GM19468 (cell line): ENCODE data around the gene PRSS58.

Experiments
- ATAC-seq: cut with Tn5 transposase; IDR thresholded peaks from one replicate; pipeline ENCODE4 v1.9.1; 2021; ENCODE audit warnings: mild to moderate bottlenecking, moderate library complexity, moderate number of reproducible peaks; ENCODE audit not compliant: unreplicated experiment; ENCODE audit errors: extremely low read depth

Gene PRSS58, protein sequence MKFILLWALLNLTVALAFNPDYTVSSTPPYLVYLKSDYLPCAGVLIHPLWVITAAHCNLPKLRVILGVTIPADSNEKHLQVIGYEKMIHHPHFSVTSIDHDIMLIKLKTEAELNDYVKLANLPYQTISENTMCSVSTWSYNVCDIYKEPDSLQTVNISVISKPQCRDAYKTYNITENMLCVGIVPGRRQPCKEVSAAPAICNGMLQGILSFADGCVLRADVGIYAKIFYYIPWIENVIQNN

GRCh38 chr7:142257958-142258357, at the start of gene PRSS58:
Gene PRSS58, minus strand, starts transcription at chr7:142258058. Its CDS starts 351 bp downstream, at chr7:142257707.
- ATAC-seq, result no peak

- ATAC-seq, result no peak
These were observed 49.5 kb upstream of the PRSS58 start for GRCh38 chr7:142307246-142307900.

- ATAC-seq, result no peak
These were observed 45.8 kb upstream of the PRSS58 start for GRCh38 chr7:142303650-142304049.

- ATAC-seq, result no peak
These were observed 44.2 kb upstream of the PRSS58 start for GRCh38 chr7:142301923-142302550.

DNA sequence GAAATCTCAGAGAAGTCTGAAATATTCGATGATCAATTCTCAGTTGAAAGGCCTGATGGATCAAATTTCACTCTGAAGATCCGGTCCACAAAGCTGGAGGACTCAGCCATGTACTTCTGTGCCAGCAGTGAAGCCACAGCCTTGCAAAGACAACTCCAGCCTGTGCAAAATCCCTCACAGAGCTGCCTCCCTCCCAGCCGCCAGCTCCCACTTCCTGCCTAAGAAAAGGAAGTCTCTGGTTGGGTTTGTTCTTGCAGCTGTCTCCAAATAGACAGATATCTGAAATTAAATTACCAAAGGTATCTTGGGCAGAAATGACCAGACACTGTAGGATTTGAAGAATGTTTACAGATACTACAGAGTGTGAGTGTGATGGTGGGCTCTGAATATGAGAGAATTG, 43.4 kb upstream of the PRSS58 start:
- ATAC-seq, result no peak

DNA sequence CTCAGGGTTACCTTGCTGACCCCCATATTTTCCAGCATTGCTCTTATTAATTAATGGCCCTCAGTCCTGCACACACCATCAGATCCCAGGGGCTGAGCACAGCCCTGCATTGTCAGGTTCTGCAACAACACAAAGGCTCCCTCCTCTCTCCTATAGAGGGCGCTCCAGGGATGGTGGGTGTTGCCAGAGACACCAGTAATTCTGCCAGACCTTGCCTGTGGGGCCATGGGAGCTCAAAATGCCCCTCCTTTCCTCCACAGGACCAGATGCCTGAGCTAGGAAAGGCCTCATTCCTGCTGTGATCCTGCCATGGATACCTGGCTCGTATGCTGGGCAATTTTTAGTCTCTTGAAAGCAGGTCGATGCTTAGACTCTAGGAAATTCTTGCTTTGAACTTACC, 42.8 kb upstream of the PRSS58 start:
- ATAC-seq, result no peak

DNA sequence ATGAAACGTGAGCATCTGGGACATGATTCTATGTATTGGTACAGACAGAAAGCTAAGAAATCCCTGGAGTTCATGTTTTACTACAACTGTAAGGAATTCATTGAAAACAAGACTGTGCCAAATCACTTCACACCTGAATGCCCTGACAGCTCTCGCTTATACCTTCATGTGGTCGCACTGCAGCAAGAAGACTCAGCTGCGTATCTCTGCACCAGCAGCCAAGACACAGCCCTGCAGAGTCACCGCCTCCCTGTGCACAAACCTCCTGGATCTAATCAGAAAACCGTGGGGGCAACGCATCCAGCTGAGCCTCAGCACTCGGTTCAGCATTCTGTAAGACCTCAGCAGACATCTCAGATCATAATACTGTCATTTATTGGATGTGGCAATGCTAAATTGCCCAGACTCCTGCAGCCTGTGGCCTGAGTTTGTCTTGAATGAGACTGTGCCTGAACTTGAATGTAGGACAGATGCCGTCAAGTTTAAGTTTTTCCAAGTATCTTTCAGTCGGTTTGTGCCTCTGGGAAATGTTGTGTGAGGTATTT, 41.5 kb upstream of the PRSS58 start:
- no peak for ATAC-seq

- no peak for ATAC-seq
These were observed 40.8 kb upstream of the PRSS58 start for GRCh38 chr7:142298627-142299026.

GRCh38 chr7:142298009-142298408, 40.2 kb upstream of the PRSS58 start:
- ATAC-seq, result no peak

DNA sequence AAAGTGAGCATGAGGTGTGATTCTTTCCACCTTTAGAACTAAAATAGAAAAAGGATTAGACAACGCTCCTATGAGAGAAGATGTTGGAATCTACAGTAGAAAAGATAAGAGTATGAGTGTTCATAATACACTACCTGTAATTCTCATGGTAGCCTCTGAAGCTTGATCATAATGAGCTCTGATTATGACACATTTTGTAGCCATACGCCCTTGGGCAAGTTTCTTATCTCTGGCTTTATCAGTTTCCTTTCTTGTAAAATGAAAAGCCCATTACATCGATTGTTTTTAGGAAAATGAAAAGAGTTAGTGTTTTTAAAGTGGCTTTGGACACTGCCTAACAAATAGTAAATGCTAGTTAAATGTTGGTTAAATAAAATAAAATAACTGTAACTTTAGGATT, 22.4 kb upstream of the PRSS58 start:
- ATAC-seq, result no peak

GRCh38 chr7:142279601-142280000, 21.7 kb upstream of the PRSS58 start:
- no peak for ATAC-seq

DNA sequence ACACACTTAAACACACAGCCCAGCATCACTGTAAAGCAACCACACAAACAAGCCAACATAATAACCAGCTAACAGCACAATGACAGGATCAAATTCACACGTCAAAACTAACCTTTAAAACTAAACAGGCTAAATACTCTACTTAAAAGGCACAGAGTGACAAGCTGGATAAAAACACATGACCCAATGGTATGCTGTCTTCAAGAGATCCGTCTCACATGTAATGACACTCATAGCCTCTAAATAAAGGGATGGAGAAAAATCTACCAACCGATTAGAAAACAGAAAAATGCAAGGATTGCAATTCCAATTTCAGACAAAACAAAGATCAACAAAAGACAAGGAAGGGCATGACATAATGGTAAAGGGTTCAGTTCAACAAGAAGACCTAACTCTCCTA, 17.2 kb upstream of the PRSS58 start:
- no peak for ATAC-seq

DNA sequence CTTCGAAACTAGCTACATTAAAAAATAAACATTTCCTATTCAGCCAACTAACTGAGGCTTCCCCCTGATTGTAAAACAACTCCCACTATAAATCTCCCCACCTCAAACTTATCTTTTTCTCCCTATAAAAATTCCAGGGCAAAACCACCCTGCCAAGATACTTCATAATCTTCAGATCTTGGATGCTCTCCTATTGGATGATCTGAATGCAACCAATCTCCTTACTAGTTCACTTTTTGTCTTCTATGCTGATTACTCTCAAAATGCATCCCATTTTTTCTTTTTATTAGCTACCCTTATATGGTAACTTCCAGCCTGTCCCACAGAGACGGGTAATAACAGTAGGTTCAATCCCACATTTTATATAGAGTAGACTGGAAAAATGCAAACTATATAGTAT, 15.0 kb upstream of the PRSS58 start:
- no peak for ATAC-seq

DNA sequence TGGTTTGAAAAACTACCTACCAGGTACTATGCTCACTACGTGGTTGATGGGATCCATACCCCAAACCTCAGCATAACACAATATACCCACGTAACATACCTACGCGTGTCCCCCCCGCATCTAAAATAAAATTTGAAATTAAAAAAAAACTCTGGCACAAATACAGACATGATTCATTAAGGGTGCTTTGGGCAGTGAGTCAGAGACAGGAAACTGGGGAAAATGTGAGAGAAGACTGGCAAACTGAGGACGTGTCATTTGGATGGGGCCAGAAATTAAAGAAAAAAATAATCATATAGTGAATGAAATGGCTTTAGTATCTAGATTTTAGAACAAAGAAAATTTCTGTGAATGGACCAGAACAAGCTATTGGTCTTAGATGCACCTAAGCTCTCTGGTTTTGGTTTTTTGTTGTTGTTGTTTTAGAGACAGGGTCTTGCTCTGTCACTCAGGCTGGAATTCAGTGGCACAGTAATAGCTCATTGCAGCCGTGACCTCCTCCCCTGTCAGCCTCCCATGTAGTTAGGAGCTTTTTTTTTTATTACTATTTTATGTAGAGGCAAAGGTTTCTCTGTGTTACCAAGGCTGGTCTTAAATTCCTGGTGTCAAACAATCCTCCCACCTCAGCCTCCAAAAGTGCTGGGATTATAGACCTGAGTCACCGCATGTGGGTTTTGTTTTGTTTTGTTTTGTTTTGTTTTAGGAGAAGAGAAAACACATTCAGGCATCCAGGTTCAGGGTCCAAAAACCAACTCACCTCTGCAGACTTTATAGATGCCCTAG, 5.9 kb upstream of the PRSS58 start:
- ATAC-seq, result no peak

DNA sequence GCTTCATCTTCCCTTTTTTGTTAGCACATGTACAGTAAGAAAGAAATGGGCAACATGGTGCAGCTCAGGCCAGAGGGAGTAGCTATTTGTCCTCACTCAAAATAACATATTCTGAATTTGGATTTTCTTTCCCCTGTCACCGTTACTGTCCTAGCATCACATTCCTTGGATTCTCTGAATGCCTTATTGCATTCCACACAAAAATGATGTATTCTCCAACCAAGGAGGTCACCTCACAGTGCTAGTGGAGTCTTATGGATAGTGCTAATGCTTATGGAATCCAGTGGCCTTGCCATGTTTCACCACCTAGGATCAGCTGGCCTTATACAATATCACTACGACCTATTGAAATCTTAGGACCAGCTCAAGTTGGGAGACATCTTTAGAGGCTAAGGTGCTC, 7.2 kb downstream of the PRSS58 start:
- ATAC-seq, result no peak

DNA sequence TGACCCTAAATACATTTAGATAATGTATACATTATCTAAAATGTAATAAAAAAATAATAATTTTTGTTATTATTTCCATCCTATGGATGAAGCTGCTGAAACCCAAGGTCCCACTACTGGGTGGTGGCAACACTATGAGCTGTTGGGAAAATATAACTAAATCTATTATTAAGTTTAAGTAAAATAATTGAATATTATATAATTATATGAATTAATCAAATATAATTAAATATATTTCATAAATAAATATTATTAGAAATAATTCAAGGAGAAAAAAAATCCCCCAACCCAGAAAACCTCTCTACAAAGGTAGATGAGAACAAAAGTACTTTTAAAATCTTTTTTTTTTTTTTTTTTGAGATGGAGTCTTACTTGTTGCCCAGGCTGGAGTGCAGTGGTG, 7.9 kb downstream of the PRSS58 start:
- ATAC-seq, result no peak

GRCh38 chr7:142248166-142249160, 9.4 kb downstream of the PRSS58 start:
- no peak for ATAC-seq

- ATAC-seq, result no peak
These were observed 14.0 kb downstream of the PRSS58 start for GRCh38 chr7:142243823-142244222.

GRCh38 chr7:142240546-142240945, 17.3 kb downstream of the PRSS58 start:
- no peak for ATAC-seq
